Keratinocyte (primary cell): ENCODE results near the gene PRKCZ.

Source experiments
- CTCF ChIP-seq, 3 experiments: IDR thresholded peaks in 1 of 3; conservative IDR thresholded peaks in 1 of 3; optimal IDR thresholded peaks in 1 of 3; 2 replicates in 2 of 3; 3 replicates in 1 of 3; pipeline versions ENCODE3 to v1.5.1; 2011; ENCODE audit warnings: low read length in 3 of 3, mild to moderate bottlenecking in 3 of 3, moderate library complexity in 2 of 3, control low read depth in 1 of 3, inconsistent platforms in 1 of 3; ENCODE audit not compliant: insufficient read depth in 2 of 3; ENCODE audit errors: extremely low read depth in 1 of 3
- EZH2 ChIP-seq: IDR thresholded peaks from one replicate; pipeline ENCODE4 v1.6.1; 2012; ENCODE audit warnings: inconsistent platforms, mild to moderate bottlenecking, low read length, moderate library complexity

- no peak for TF ChIP-seq CTCF (optimal IDR thresholded peaks at IDR 0.05 in 1 of 3, IDR thresholded peaks at IDR 0.05 in 1 of 3, conservative IDR thresholded peaks at IDR 0.05 in 1 of 3; ENCODE audit: extremely low read depth in 1 of 3, insufficient read depth in 2 of 3, low read length in 3 of 3)
- peak; percentile 89 for TF ChIP-seq EZH2
Observed at GRCh38 chr1:2019571-2020309, 30.5 kb upstream of the PRKCZ start.
